Keratinocyte (primary cell): ENCODE results near the gene TYSND1.

Experiments used
- EZH2 ChIP-seq: IDR thresholded peaks from one replicate; pipeline ENCODE4 v1.6.1; 2012; ENCODE audit warnings: inconsistent platforms, mild to moderate bottlenecking, low read length, moderate library complexity
- TF ChIP-seq, protein P1 (sequence below), 3 experiments: IDR thresholded peaks in 1 of 3; conservative IDR thresholded peaks in 1 of 3; optimal IDR thresholded peaks in 1 of 3; 2 replicates in 2 of 3; 3 replicates in 1 of 3; pipeline versions ENCODE3 to v1.5.1; 2011; ENCODE audit warnings: low read length in 3 of 3, mild to moderate bottlenecking in 3 of 3, moderate library complexity in 2 of 3, control low read depth in 1 of 3, inconsistent platforms in 1 of 3; ENCODE audit not compliant: insufficient read depth in 2 of 3; ENCODE audit errors: extremely low read depth in 1 of 3

DNA sequence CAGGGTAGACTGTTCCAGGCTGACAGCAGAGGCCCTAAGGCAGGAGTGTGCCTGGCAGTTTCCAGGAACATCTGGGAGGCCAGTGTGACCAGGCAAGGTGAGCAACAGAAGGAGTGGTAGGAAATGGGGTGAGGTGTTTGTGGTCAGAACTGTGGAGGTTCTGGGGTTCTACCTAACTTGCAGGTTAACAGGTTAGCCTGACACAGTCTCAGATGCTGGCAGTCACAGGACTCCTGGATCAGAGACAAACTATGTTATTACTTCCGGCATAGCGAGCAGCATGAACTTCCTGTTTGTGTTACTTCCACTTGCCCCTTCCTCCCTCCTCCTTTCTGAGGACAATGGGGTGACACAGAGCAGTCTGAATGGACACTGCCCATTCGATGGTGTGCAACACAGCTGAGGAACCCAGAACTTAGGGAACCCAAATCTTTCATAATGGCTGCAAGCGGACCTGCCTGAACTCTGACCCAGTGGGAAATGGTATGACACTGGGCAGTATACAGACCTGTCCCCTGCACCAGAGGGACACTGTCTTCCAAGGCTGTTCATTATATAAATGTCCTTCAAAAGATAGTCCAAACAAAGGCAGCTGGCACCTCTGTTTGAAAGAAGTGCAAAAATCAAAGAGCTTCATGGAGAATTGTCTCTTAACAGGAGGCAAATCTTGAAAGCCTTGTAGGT lies 27.7 kb upstream of the TYSND1 start:
- TF ChIP-seq, protein P1, sequence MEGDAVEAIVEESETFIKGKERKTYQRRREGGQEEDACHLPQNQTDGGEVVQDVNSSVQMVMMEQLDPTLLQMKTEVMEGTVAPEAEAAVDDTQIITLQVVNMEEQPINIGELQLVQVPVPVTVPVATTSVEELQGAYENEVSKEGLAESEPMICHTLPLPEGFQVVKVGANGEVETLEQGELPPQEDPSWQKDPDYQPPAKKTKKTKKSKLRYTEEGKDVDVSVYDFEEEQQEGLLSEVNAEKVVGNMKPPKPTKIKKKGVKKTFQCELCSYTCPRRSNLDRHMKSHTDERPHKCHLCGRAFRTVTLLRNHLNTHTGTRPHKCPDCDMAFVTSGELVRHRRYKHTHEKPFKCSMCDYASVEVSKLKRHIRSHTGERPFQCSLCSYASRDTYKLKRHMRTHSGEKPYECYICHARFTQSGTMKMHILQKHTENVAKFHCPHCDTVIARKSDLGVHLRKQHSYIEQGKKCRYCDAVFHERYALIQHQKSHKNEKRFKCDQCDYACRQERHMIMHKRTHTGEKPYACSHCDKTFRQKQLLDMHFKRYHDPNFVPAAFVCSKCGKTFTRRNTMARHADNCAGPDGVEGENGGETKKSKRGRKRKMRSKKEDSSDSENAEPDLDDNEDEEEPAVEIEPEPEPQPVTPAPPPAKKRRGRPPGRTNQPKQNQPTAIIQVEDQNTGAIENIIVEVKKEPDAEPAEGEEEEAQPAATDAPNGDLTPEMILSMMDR (optimal IDR thresholded peaks at IDR 0.05 in 1 of 3, IDR thresholded peaks at IDR 0.05 in 1 of 3, conservative IDR thresholded peaks at IDR 0.05 in 1 of 3; ENCODE audit: extremely low read depth in 1 of 3, insufficient read depth in 2 of 3, low read length in 3 of 3) = no peak
- TF ChIP-seq EZH2 = no peak
